IMR-90 (cell line): ENCODE data around the gene GRHL3. TPM values are rescaled to one million over a fixed set of nuclear protein-coding genes. Genes with fewer than 3 reads are reported as not detected.

ENCODE experiments used
- ATAC-seq: fragments of 200-7000 bp; cut with Tn5 transposase; 2 replicates; pipeline ENCODE4 v1.9.1; 2020; ENCODE audit warnings: low read depth, mild to moderate bottlenecking, moderate library complexity
- BruUV-seq: library from RNA; stranded (reverse); fragments of 400-500 nt; replicated peaks from 2 replicates; lab custom pipeline; 2021; lab: Mats Ljungman, UMichigan
- CTCF ChIA-PET: fragments of 300-600 bp; formaldehyde crosslinking; extraction: SDS; loops from one replicate; lab custom pipeline; 2021; ENCODE audit warnings: antibody characterized with exemption; lab: Yijun Ruan, JAX
- POLR2A ChIA-PET: fragments of 300-600 bp; sonication (Branson Sonifier 250); formaldehyde crosslinking; loops from one replicate; lab custom pipeline; 2022; ENCODE audit warnings: antibody characterized with exemption; ENCODE audit not compliant: unreplicated experiment; lab: Charles Lee
- DNase-seq: peaks from one replicate; pipeline ENCODE4 v3.0.0; 2013
- H2AFZ ChIP-seq: replicated peaks from 2 replicates; pipeline ENCODE3; 2013; ENCODE audit warnings: low read length, mild to moderate bottlenecking; ENCODE audit not compliant: poor library complexity
- H2AK5ac ChIP-seq: 2 replicates; pipeline ENCODE4 v1.6.1; 2013; ENCODE audit warnings: low read depth, low read length, inconsistent platforms
- H2AK9ac ChIP-seq: replicated peaks from 2 replicates; pipeline ENCODE3; 2013; ENCODE audit warnings: mild to moderate bottlenecking, low read depth, low read length, moderate library complexity; ENCODE audit not compliant: poor library complexity
- H2BK120ac ChIP-seq: 2 replicates; pipeline ENCODE4 v1.6.1; 2013; ENCODE audit warnings: low read depth, low read length, inconsistent platforms
- H2BK15ac ChIP-seq: 3 replicates; pipeline ENCODE4 v1.6.1; 2013; ENCODE audit warnings: low read depth, low read length, inconsistent platforms
- H2BK20ac ChIP-seq: 2 replicates; pipeline ENCODE4 v1.6.1; 2013; ENCODE audit warnings: low read depth, mild to moderate bottlenecking, inconsistent platforms, low read length, moderate library complexity
- H2BK5ac ChIP-seq: 2 replicates; pipeline ENCODE4 v1.6.1; 2013; ENCODE audit warnings: mild to moderate bottlenecking, low read depth, low read length, inconsistent platforms; ENCODE audit not compliant: poor library complexity, severe bottlenecking
- H3K14ac ChIP-seq: replicated peaks from 2 replicates; pipeline ENCODE4 v1.6.1; 2013; ENCODE audit warnings: low read depth, low read length, inconsistent platforms
- H3K18ac ChIP-seq: 2 replicates; pipeline ENCODE4 v1.6.1; 2013; ENCODE audit warnings: low read depth, low read length, control low read depth
- H3K23ac ChIP-seq: 2 replicates; pipeline ENCODE4 v1.6.1; 2013; ENCODE audit warnings: low read depth, low read length, inconsistent platforms
- H3K27ac ChIP-seq: 2 replicates; pipeline ENCODE4 v1.5.1; 2013; ENCODE audit warnings: mild to moderate bottlenecking, control low read depth, low read length; ENCODE audit not compliant: insufficient read depth
- H3K27me3 ChIP-seq: 2 replicates; pipeline ENCODE4 v1.6.1; 2013; ENCODE audit warnings: low read length; ENCODE audit not compliant: control insufficient read depth, insufficient read depth
- H3K36me3 ChIP-seq: 2 replicates; pipeline ENCODE4 v1.6.1; 2013; ENCODE audit warnings: low read length, mixed read lengths; ENCODE audit not compliant: control insufficient read depth, insufficient read depth
- H3K4ac ChIP-seq: 2 replicates; pipeline ENCODE4 v1.6.1; 2013; ENCODE audit warnings: low read depth, low read length, inconsistent platforms
- H3K4me1 ChIP-seq: 2 replicates; pipeline ENCODE4 v1.6.1; 2013; ENCODE audit warnings: low read length, mixed read lengths; ENCODE audit not compliant: control insufficient read depth, insufficient read depth
- H3K4me2 ChIP-seq: 2 replicates; pipeline ENCODE4 v1.6.1; 2013; ENCODE audit warnings: low read depth, mild to moderate bottlenecking, control low read depth, low read length, moderate library complexity
- H3K4me3 ChIP-seq: 2 replicates; pipeline ENCODE4 v1.5.1; 2013; ENCODE audit warnings: low read depth, mild to moderate bottlenecking, control low read depth, low read length, moderate library complexity; ENCODE audit not compliant: insufficient read depth
- H3K56ac ChIP-seq: 2 replicates; pipeline ENCODE4 v1.6.1; 2013; ENCODE audit warnings: low read length, inconsistent platforms; ENCODE audit not compliant: insufficient read depth; ENCODE audit errors: extremely low read depth
- H3K79me1 ChIP-seq, 2 experiments: 2 replicates each; pipeline ENCODE4 v1.6.1; 2013; ENCODE audit warnings: low read length in 2 of 2, inconsistent platforms in 1 of 2, low read depth in 1 of 2
- H3K9ac ChIP-seq: 2 replicates; pipeline ENCODE4 v1.6.1; 2013; ENCODE audit warnings: low read depth, low read length, control low read depth
- H3K9me1 ChIP-seq: 2 replicates; pipeline ENCODE4 v1.6.1; 2013; ENCODE audit warnings: low read length, inconsistent platforms; ENCODE audit not compliant: insufficient read depth
- H3K9me3 ChIP-seq: 2 replicates; pipeline ENCODE4 v1.6.1; 2013; ENCODE audit warnings: low read length; ENCODE audit not compliant: control insufficient read depth, insufficient read depth
- H4K20me1 ChIP-seq: 2 replicates; pipeline ENCODE4 v1.6.1; 2013; ENCODE audit warnings: low read length, inconsistent platforms; ENCODE audit not compliant: insufficient read depth
- H4K5ac ChIP-seq: 2 replicates; pipeline ENCODE4 v1.6.1; 2013; ENCODE audit warnings: mild to moderate bottlenecking, low read depth, low read length, control low read depth
- H4K8ac ChIP-seq, 2 experiments: 2 replicates each; pipeline ENCODE4 v1.6.1; 2013; ENCODE audit warnings: low read depth in 2 of 2, low read length in 2 of 2, control low read depth in 1 of 2, inconsistent platforms in 1 of 2
- H4K91ac ChIP-seq: 2 replicates; pipeline ENCODE4 v1.6.1; 2013; ENCODE audit warnings: low read depth, low read length, inconsistent platforms; ENCODE audit not compliant: insufficient read depth
- BHLHE40 ChIP-seq: fragments of 150-350 bp; IDR thresholded peaks from 2 replicates; pipeline ENCODE4 v1.6.1; 2016; ENCODE audit warnings: mild to moderate bottlenecking, low read depth, low read length
- CEBPB ChIP-seq: IDR thresholded peaks from 2 replicates; pipeline ENCODE4 v1.6.1; 2012; ENCODE audit warnings: low read depth, low read length, improper control_type of control experiment
- CTCF ChIP-seq: conservative IDR thresholded peaks from 2 replicates; pipeline ENCODE4 v1.5.1; 2012; ENCODE audit warnings: mild to moderate bottlenecking, low read depth, low read length, improper control_type of control experiment
- ELK1 ChIP-seq: fragments of 150-350 bp; IDR thresholded peaks from 2 replicates; pipeline ENCODE4 v1.6.1; 2016; ENCODE audit warnings: low read depth, mild to moderate bottlenecking, low read length, moderate library complexity, borderline replicate concordance
- FOS ChIP-seq: fragments of 150-350 bp; IDR thresholded peaks from 2 replicates; pipeline ENCODE4 v1.6.1; 2016; ENCODE audit warnings: low read depth, low read length
- MAFK ChIP-seq: IDR thresholded peaks from 2 replicates; pipeline ENCODE4 v1.6.1; 2012; ENCODE audit warnings: low read depth, low read length, improper control_type of control experiment
- MAZ ChIP-seq: IDR thresholded peaks from 2 replicates; pipeline ENCODE4 v1.6.1; 2012; ENCODE audit warnings: low read depth, mild to moderate bottlenecking, low read length, improper control_type of control experiment, moderate library complexity, borderline replicate concordance
- MXI1 ChIP-seq: IDR thresholded peaks from 2 replicates; pipeline ENCODE4 v1.6.1; 2012; ENCODE audit warnings: low read depth, mild to moderate bottlenecking, low read length, moderate library complexity, borderline replicate concordance
- POLR2A ChIP-seq: IDR thresholded peaks from 2 replicates; pipeline ENCODE4 v1.6.1; 2012; ENCODE audit warnings: mild to moderate bottlenecking, low read depth, low read length
- RAD21 ChIP-seq: IDR thresholded peaks from 2 replicates; pipeline ENCODE4 v1.6.1; 2012; ENCODE audit warnings: low read length, improper control_type of control experiment
- RCOR1 ChIP-seq: IDR thresholded peaks from 2 replicates; pipeline ENCODE4 v1.6.1; 2012; ENCODE audit warnings: mild to moderate bottlenecking, low read length, improper control_type of control experiment; ENCODE audit not compliant: insufficient replicate concordance
- RFX5 ChIP-seq: IDR thresholded peaks from 2 replicates; pipeline ENCODE4 v1.8.0; 2012; ENCODE audit warnings: low read depth, mild to moderate bottlenecking, low read length, moderate library complexity
- SMC3 ChIP-seq: fragments of 150-350 bp; IDR thresholded peaks from 2 replicates; pipeline ENCODE4 v1.6.1; 2016; ENCODE audit warnings: low read depth, mild to moderate bottlenecking, antibody characterized with exemption, low read length, moderate library complexity
- WGBS, 2 experiments: methylation state at CpG; one replicate each; pipeline versions ENCODE4 v1.1.5 to v1.1.7; 2013; ENCODE audit warnings: missing lambda C conversion rate in 2 of 2; ENCODE audit not compliant: insufficient read length in 1 of 2; ENCODE audit errors: extremely low coverage in 2 of 2; 5-methylcytosine and 5-hydroxymethylcytosine counted together
- dilution Hi-C: fragments of 300-500 bp; cut with HindIII; formaldehyde crosslinking; loops from one replicate; pipeline ENCODE4 v1.14.3; 2018; ENCODE audit warnings: low sequenced_read_pairs; ENCODE audit not compliant: unreplicated experiment
- in situ Hi-C: fragments of 300-500 bp; cut with MboI; formaldehyde crosslinking; loops from 3 replicates; pipeline ENCODE4 v1.14.3; 2019; ENCODE audit warnings: low sequenced_read_pairs, inconsistent platforms, mixed read lengths
- intact Hi-C: fragments of 100-400 bp; cut with micrococcal nuclease; formaldehyde crosslinking; loops from 2 replicates; pipeline ENCODE4 v1.10.0; 2022
- polyA plus RNA-seq, 3 experiments: library from polyadenylated mRNA; depleted of rRNA; stranded (reverse); fragments of >200 nt; gene quantifications; 2 replicates each; pipeline ENCODE4 v1.2.3, GENCODE V29; 2012; ENCODE audit warnings: low replicate concordance in 1 of 3
- total RNA-seq: library from RNA; depleted of rRNA; stranded (reverse); fragments of >200 nt; gene quantifications from 2 replicates; pipeline ENCODE4 v1.2.3, GENCODE V29; 2012

GRHL3 gene
- total and polyA plus RNA-seq, 2 of the 4 experiments (the other 2 are of a cell fraction) = not detected

GRCh38 chr1:24288479-24288878 is 30.7 kb upstream of the GRHL3 start:
- Histone ChIP-seq H3K27ac (no peak overlapping the region), H3K18ac (no peak overlapping the region), H3K9me3 (no peaks in the 10 kb centered on the region), H2BK120ac (no peak overlapping the region), H3K23ac (no peak overlapping the region), H3K27me3 (peaks cover 2% of the 10 kb centered on the region; the same call in 1 of the 2 replicates), H3K36me3 (no peaks in the 10 kb centered on the region), H3K79me1 (no peaks in the 10 kb centered on the region), H3K4me3 (no peak overlapping the region), H3K14ac (no peak overlapping the region), H3K9me1 (0 out of 2 replicates have a peak, but pooled peaks cover 1% of the 10 kb centered on the region), H2BK5ac (no peak overlapping the region), H4K8ac (no peak overlapping the region), H4K20me1 (no peaks in the 10 kb centered on the region), H2AK9ac (no peak overlapping the region), H2BK20ac (no peak overlapping the region), H4K91ac (no peak overlapping the region), H3K9ac (no peak overlapping the region), H2AFZ (no peak overlapping the region), H4K5ac (no peak overlapping the region), H2BK15ac (no peak overlapping the region), H3K4me2 (no peak overlapping the region), H3K56ac (no peak overlapping the region), H3K4me1 (peaks cover 7% of the 10 kb centered on the region; the same call in 1 of the 2 replicates), H2AK5ac (no peak overlapping the region), H3K4ac (no peak overlapping the region)
- no peak for DNase-seq
- ChIA-PET CTCF (interaction anchor here (0.7 to 0.8 kb wide), 2 partner anchors 8 to 104 kb away, joined by 3 read pairs; no protein-coding TSS in a partner anchor), POLR2A (no interaction called here)
- no TSS peak for BruUV-seq
- WGBS, 2 experiments = no CpG with 5 or more reads among the region's 1 CpG
- intact Hi-C loops (no loop called here), in situ Hi-C loops (no loop called here), dilution Hi-C loops (no loop called here)
- no peak for ATAC-seq
- TF ChIP-seq FOS (no peak), BHLHE40 (no peak), RFX5 (no peak), CTCF (no peak), CEBPB (no peak), RCOR1 (no peak), MAZ (no peak), MXI1 (no peak), MAFK (no peak), ELK1 (no peak), SMC3 (no peak), RAD21 (no peak), POLR2A (no peak)
